Peyer's patch (tissue), 4 donors: Measurements from ENCODE around the gene ADAR.

ENCODE experiments used
- CTCF ChIP-seq, 6 experiments: fragments of 450-650 bp in 4 of 6; fragments of 200-600 bp in 2 of 6; sonication (generic) in 1 of 6; IDR thresholded peaks; one replicate each; pipeline ENCODE4 v1.5.1; 2017 to 2019; ENCODE audit warnings: antibody characterized with exemption in 6 of 6, mild to moderate bottlenecking in 3 of 6, moderate library complexity in 1 of 6
- POLR2A ChIP-seq, 2 donors: fragments of 450-650 bp; IDR thresholded peaks; one replicate each; pipeline ENCODE4 v1.5.1; 2017; ENCODE audit warnings: antibody characterized with exemption in 2 of 2, mild to moderate bottlenecking in 2 of 2, moderate library complexity in 2 of 2

GRCh38 chr1:154641534-154641933, 33.5 kb upstream of the ADAR start:
- TF ChIP-seq CTCF (IDR thresholded peaks at IDR 0.05), result no peak
- no peak for TF ChIP-seq POLR2A (IDR thresholded peaks at IDR 0.05)
